Right renal pelvis (tissue), 4 donors: ENCODE measurements around the gene LAMC1. TPM values are rescaled to one million over a fixed set of nuclear protein-coding genes. Genes with fewer than 3 reads are reported as not detected.

Experiments used
- DNase-seq, 4 donors: peaks; one replicate each; pipeline ENCODE4 v3.0.0-alpha.2; 2013; ENCODE audit warnings: low read depth in 4 of 4, low spot score in 3 of 4, missing footprints in 1 of 4
- polyA plus RNA-seq, 4 donors: library from polyadenylated mRNA; unstranded; fragments of 120-200 nt; gene quantifications; one replicate each; pipeline ENCODE4 v1.2.1, GENCODE V29; 2013; ENCODE audit not compliant: insufficient read length in 4 of 4

The LAMC1 gene
- polyA plus RNA-seq, 4 donors, result 269 to 303 (median 287) TPM

- DNase-seq, result no peak
Observed at GRCh38 chr1:183101841-183102276, 78.6 kb downstream of the LAMC1 start.

- no peak for DNase-seq
Observed at GRCh38 chr1:183103147-183103546, 79.9 kb downstream of the LAMC1 start.

GRCh38 chr1:183103577-183103976, 80.4 kb downstream of the LAMC1 start:
- no peak for DNase-seq

- no peak for DNase-seq
Observed at GRCh38 chr1:183105449-183105848, 82.2 kb downstream of the LAMC1 start.

GRCh38 chr1:183106166-183106565, 82.9 kb downstream of the LAMC1 start:
- no peak for DNase-seq

DNA sequence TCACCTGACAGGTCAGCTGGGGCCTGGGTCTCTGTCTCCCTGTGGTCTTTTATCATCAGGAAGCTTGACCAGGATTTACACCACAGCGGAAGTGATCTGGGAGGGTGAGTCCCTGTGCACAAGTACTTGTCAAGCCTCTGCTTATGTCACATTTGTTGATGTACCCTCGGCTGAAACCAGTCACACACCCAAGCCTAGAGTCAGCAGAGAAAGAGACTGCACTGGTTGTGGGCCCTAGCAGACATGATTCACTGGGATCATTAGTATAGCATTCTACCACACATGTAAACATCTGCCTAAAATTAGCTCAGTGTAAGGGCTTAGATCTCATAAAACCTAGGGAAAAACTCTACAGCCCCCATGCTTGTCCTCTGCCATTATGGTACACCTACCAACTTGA, 83.5 kb downstream of the LAMC1 start:
- no peak for DNase-seq

DNA sequence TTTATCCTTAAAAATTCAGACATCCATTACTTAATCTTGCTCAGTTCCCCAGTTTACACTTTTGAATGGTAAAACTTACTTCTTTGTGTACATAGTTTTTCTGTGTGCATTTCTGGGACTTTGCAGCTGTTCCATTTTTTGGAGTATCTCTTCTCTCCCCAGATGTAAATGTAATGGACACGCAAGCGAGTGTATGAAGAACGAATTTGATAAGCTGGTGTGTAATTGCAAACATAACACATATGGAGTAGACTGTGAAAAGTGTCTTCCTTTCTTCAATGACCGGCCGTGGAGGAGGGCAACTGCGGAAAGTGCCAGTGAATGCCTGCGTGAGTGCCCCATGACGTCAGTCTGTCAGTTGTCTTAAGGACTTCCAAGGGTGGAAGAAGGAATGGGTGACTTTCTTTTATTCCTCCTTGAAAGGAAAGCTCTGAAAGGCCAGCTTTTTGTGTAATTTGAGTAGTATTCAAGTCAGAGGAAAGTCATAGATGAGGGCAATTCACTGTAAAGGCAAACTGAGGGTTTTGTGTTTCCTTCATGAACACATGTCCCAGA, 87.2 kb downstream of the LAMC1 start:
- no peak for DNase-seq

DNA sequence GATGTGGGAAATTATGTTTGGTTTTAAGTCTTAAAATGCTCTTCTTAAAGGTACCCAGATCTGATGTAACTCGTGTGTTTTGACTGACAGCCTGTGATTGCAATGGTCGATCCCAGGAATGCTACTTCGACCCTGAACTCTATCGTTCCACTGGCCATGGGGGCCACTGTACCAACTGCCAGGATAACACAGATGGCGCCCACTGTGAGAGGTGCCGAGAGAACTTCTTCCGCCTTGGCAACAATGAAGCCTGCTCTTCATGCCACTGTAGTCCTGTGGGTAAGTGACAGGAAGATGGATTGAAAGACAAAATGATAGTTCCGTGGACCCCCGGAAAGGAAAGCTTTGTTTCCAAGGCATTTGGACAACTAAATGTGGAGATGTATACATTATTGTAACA, 91.2 kb downstream of the LAMC1 start:
- DNase-seq, result no peak

DNA sequence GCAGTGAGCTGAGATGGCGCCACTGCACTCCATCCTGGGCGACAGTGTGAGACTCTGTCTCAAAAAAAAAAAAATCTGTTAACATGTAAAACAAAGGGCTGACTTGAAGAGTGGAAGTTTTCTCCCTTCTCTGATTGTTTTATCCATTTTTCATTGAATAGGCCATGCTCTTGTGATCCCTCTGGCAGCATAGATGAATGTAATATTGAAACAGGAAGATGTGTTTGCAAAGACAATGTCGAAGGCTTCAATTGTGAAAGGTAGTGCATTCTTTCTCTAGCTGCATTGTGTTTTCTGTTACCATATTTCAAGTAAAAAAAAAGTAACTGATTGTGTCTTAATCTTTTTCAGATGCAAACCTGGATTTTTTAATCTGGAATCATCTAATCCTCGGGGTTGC, 93.2 kb downstream of the LAMC1 start:
- no peak for DNase-seq

GRCh38 chr1:183121609-183122008, 98.4 kb downstream of the LAMC1 start:
- DNase-seq, result no peak

DNA sequence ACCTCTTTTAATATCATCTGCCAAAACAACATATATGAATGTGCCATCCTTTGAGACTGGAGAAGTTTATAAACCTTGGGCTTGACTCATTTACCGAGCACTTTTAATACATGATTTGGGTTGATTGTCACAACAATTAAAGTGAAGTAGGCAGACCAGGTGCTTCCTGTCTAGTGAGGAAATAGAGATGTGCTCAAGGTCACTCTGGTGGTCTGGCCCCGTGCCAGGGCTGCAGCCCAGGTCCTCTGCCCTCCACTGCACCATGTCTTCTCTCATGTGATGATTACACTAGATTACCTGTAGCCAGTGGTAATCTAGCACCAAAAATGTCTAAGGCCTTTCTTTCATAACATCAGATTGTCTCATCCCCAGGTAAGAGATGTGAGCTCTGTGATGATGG, 101.0 kb downstream of the LAMC1 start:
- DNase-seq, result no peak

DNA sequence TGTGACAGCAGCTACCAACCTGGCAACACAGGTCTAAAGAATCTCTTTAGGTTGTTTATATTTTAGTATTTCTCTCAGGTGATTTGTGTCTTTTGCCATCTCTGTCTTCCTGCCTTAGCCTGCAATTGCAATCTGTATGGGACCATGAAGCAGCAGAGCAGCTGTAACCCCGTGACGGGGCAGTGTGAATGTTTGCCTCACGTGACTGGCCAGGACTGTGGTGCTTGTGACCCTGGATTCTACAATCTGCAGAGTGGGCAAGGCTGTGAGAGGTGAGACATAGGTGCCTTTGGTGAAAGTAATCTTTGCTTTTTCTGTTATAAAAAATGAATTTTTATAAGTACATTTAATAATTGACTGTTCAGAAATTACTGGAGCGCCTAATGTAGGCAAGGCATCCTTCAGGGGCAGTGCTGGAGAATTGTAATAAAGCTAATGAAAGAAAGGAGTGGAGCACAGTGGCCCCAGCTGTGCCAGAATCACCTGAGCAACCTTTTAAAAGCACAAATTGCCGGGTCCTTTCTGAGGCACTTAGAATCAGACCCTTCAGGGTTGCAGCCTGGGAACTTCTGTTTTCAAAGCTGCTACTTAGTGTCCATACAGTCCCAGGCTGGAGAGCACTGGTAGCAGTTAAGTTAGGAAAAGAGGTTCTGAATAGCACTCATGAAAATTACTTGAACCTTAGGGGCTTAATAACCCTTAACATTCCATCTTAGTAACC, 102.2 kb downstream of the LAMC1 start:
- no peak for DNase-seq

DNA sequence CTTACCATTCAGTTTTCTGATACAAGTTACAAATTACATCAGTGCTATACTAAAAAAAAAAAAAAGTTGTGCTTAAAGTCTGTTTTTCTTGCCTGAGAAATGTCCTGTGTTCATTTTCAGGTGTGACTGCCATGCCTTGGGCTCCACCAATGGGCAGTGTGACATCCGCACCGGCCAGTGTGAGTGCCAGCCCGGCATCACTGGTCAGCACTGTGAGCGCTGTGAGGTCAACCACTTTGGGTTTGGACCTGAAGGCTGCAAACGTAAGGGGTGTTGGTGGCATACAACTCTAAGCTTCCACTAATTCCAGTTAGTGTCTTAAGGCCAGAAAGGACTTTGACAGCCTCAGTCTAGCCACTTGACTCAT, 102.8 kb downstream of the LAMC1 start:
- DNase-seq, result no peak

- no peak for DNase-seq
Observed at GRCh38 chr1:183126528-183126927, 103.3 kb downstream of the LAMC1 start.

DNA sequence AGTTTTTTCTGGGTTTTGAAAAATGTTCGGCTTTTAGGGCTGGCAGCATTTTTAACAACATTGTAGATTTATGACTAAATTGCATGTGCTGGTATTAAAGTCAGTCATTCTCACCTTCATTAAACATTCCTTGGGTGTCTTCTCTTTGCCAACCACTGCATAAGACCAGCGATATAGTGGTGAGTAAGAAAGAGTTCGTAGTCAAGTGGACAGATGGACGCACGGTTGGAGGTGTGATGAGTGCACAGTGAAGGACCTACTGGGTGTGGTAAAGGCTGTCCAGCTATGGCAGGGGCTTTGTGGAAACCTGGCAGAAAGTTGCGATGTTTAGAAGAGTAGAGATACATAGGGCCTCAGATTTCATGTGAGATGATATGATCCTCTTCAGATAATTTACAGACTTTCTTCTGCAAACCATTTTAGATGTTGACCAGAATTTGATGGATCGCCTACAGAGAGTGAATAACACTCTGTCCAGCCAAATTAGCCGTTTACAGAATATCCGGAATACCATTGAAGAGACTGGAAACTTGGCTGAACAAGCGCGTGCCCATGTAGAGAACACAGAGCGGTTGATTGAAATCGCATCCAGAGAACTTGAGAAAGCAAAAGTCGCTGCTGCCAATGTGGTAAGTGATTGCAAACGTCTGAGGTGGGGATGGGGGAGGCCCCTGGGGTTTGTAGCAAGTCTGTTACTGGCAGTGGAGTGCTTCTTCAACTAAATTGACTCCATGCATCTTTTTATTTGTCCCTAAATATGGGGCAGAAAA, 106.9 kb downstream of the LAMC1 start:
- no peak for DNase-seq

DNA sequence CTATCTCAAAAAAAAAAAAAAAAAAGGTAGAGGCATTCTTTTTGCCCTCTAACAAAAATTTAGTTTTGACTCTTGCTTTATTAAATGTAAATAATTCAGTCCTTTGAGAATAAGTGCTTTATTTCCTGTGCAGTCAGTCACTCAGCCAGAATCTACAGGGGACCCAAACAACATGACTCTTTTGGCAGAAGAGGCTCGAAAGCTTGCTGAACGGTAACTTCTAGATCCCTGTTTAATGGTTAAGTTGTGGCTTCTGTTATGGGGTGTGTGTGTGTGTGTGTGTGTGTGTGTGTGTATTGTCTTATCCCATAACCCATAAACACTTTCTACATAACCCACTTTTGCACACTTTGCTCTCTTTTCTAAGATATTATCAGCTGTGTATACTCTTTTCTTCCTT, 107.9 kb downstream of the LAMC1 start:
- no peak for DNase-seq

GRCh38 chr1:183135336-183135735, 112.1 kb downstream of the LAMC1 start:
- no peak for DNase-seq

- DNase-seq, result no peak
Observed at GRCh38 chr1:183137782-183138181, 114.6 kb downstream of the LAMC1 start.

- no peak for DNase-seq
Observed at GRCh38 chr1:183138301-183138700, 115.1 kb downstream of the LAMC1 start.

GRCh38 chr1:183139281-183139942, 116.2 kb downstream of the LAMC1 start:
- DNase-seq, result no peak

GRCh38 chr1:183140633-183141032, 117.4 kb downstream of the LAMC1 start:
- no peak for DNase-seq
